Panc1 (cell line): Measurements from ENCODE around the gene NOL3. TPM values are rescaled to one million over a fixed set of nuclear protein-coding genes. Genes with fewer than 3 reads are reported as not detected.
A peak's percentile ranks its signal among the peaks of the same experiment; 100 is the strongest.

ENCODE experiments used
- ATAC-seq: fragments of 200-7000 bp; cut with Tn5 transposase; 2 replicates; pipeline ENCODE4 v1.9.1; 2020; ENCODE audit warnings: mild to moderate bottlenecking, moderate library complexity
- BruUV-seq: library from RNA; stranded (reverse); fragments of 400-500 nt; replicated peaks from 2 replicates; lab custom pipeline; 2021; lab: Mats Ljungman, UMichigan
- CTCF ChIA-PET: fragments of 300-600 bp; sonication (Branson Sonifier 250); formaldehyde crosslinking; loops from one replicate; lab custom pipeline; 2022; ENCODE audit warnings: antibody characterized with exemption; lab: Charles Lee
- POLR2A ChIA-PET: fragments of 300-600 bp; sonication (Branson Sonifier 250); formaldehyde crosslinking; loops from one replicate; lab custom pipeline; 2022; ENCODE audit warnings: antibody characterized with exemption; lab: Charles Lee
- DNase-seq: peaks from one replicate; pipeline ENCODE4 v3.0.0-alpha.2; 2010; ENCODE audit warnings: low read depth, low spot score
- H3K27ac ChIP-seq: 2 replicates; pipeline ENCODE4 v1.5.1; 2011; ENCODE audit warnings: mild to moderate bottlenecking, low read length, inconsistent platforms
- H3K27me3 ChIP-seq: fragments of 200-500 bp; sonication (Bioruptor generic); 2 replicates; pipeline ENCODE4 v1.6.0; 2014; ENCODE audit warnings: low read length, inconsistent platforms; ENCODE audit not compliant: control insufficient read depth, insufficient read depth
- H3K36me3 ChIP-seq: fragments of 200-500 bp; sonication (Bioruptor generic); 2 replicates; pipeline ENCODE4 v1.5.1; 2014; ENCODE audit warnings: inconsistent platforms, mild to moderate bottlenecking, low read length, moderate library complexity; ENCODE audit not compliant: control insufficient read depth, insufficient read depth
- H3K4me1 ChIP-seq: 2 replicates; pipeline ENCODE4 v1.5.1; 2011; ENCODE audit warnings: inconsistent platforms, mild to moderate bottlenecking, low read length, moderate library complexity; ENCODE audit not compliant: control insufficient read depth, insufficient read depth
- H3K4me3 ChIP-seq, 2 experiments: 2 replicates each; pipeline ENCODE4 v1.5.1; 2011 to 2012; ENCODE audit warnings: low read depth in 2 of 2, low read length in 2 of 2, mild to moderate bottlenecking in 2 of 2, inconsistent platforms in 1 of 2, moderate library complexity in 1 of 2
- H3K9me3 ChIP-seq: fragments of 200-500 bp; sonication (Bioruptor generic); 2 replicates; pipeline ENCODE4 v1.5.1; 2014; ENCODE audit warnings: low read depth, mild to moderate bottlenecking, inconsistent platforms, low read length, moderate library complexity; ENCODE audit not compliant: control insufficient read depth, insufficient read depth
- CTCF ChIP-seq: fragments of 450-650 bp; IDR thresholded peaks from 2 replicates; pipeline ENCODE4 v1.5.1; 2017; ENCODE audit warnings: mild to moderate bottlenecking
- POLR2AphosphoS5 ChIP-seq: IDR thresholded peaks from 2 replicates; pipeline ENCODE4 v1.6.1; 2012; ENCODE audit warnings: mild to moderate bottlenecking, low read depth, low read length, moderate library complexity
- REST ChIP-seq, 2 experiments: IDR thresholded peaks; 2 replicates each; pipeline ENCODE4 v1.6.1; 2011 to 2012; ENCODE audit warnings: low read depth in 2 of 2, control low read depth in 1 of 2, low read length in 1 of 2, mild to moderate bottlenecking in 1 of 2, moderate library complexity in 1 of 2; ENCODE audit not compliant: insufficient read depth in 1 of 2
- SIN3A ChIP-seq: IDR thresholded peaks from 2 replicates; pipeline ENCODE4 v1.6.1; 2012; ENCODE audit warnings: low read depth, mild to moderate bottlenecking, low read length, moderate library complexity, borderline replicate concordance; ENCODE audit not compliant: insufficient read depth
- TCF7L2 ChIP-seq: IDR thresholded peaks from 2 replicates; pipeline ENCODE4 v1.6.1; 2011; ENCODE audit warnings: mild to moderate bottlenecking, low read depth, low read length, inconsistent platforms
- in situ Hi-C: cut with HindIII; loops from 2 replicates; pipeline ENCODE4 v1.10.0; 2016; ENCODE audit warnings: low sequenced_read_pairs, low pct_unique_long_range_greater_than_20kb
- intact Hi-C: fragments of 100-400 bp; cut with micrococcal nuclease; formaldehyde crosslinking; loops from one replicate; pipeline ENCODE4 v1.10.0; 2022; ENCODE audit not compliant: unreplicated experiment
- total RNA-seq: library from RNA; stranded (reverse); gene quantifications from one replicate; pipeline ENCODE4 v1.2.1, GENCODE V29; 2021; ENCODE audit not compliant: unreplicated experiment

Gene NOL3
- total RNA-seq, 1 experiment from 2014 or later = 27.9 TPM

GRCh38 chr16:67146523-67147357 lies 23.6 kb upstream of the NOL3 start:
- CTCF ChIA-PET = no interaction called here
- no peak for TF ChIP-seq REST (IDR thresholded peaks at IDR 0.05; ENCODE audit: insufficient read depth in 1 of 2, low read depth in 2 of 2, low read length in 1 of 2)
- no peak for TF ChIP-seq SIN3A
- TF ChIP-seq POLR2AphosphoS5 = no peak
- TF ChIP-seq TCF7L2 = no peak
- no peak; the same call in 1 of the 2 replicates for TF ChIP-seq CTCF
- intact Hi-C loops = no loop called here
- no TSS peak for BruUV-seq
- DNase-seq = no peak
- POLR2A ChIA-PET = no interaction called here
- ATAC-seq = no peak
- no peak overlapping the region for H3K27ac ChIP-seq
- H3K36me3 ChIP-seq = peaks cover 5% of the 10 kb centered on the region; the same call in 1 of the 2 replicates
- peaks cover 5% of the 10 kb centered on the region for H3K4me1 ChIP-seq
- no peaks in the 10 kb centered on the region for H3K9me3 ChIP-seq
- no peaks in the 10 kb centered on the region for H3K27me3 ChIP-seq
- no peak overlapping the region for H3K4me3 ChIP-seq
- in situ Hi-C loops = no loop called here

GRCh38 chr16:67147437-67148140 lies 22.7 kb upstream of the NOL3 start:
- Histone ChIP-seq H3K27ac (no peak overlapping the region), H3K9me3 (no peaks in the 10 kb centered on the region), H3K27me3 (no peaks in the 10 kb centered on the region), H3K36me3 (peaks cover 5% of the 10 kb centered on the region; the same call in 1 of the 2 replicates), H3K4me1 (peaks cover 5% of the 10 kb centered on the region), H3K4me3 (no peak overlapping the region)
- ChIA-PET CTCF (no interaction called here), POLR2A (no interaction called here)
- intact Hi-C loops (no loop called here), in situ Hi-C loops (no loop called here)
- no peak for TF ChIP-seq REST (IDR thresholded peaks at IDR 0.05; ENCODE audit: insufficient read depth in 1 of 2, low read depth in 2 of 2, low read length in 1 of 2)
- TF ChIP-seq CTCF = no peak
- no peak for TF ChIP-seq TCF7L2
- TF ChIP-seq SIN3A = no peak
- TF ChIP-seq POLR2AphosphoS5 = no peak
- BruUV-seq = TSS peak; percentile 63
- no peak for ATAC-seq
- DNase-seq = no peak
